OCI-LY1 (cell line): ENCODE results near the gene DPY19L3.

Source experiments
- EZH2 ChIP-seq: fragments of 200-600 bp; sonication (generic), shearing (Covaris generic); IDR thresholded peaks from 2 replicates; pipeline ENCODE4 v1.8.0; 2017; ENCODE audit warnings: borderline replicate concordance, mixed run types, mild to moderate bottlenecking, antibody characterized with exemption, low read length, moderate library complexity, mixed read lengths
- TF ChIP-seq, protein P1 (sequence below): fragments of 200-600 bp; sonication (generic), shearing (Covaris generic); IDR thresholded peaks from 2 replicates; pipeline ENCODE4 v1.5.1; 2017; ENCODE audit warnings: mild to moderate bottlenecking, antibody characterized with exemption, low read length, moderate library complexity, mixed read lengths

DNA sequence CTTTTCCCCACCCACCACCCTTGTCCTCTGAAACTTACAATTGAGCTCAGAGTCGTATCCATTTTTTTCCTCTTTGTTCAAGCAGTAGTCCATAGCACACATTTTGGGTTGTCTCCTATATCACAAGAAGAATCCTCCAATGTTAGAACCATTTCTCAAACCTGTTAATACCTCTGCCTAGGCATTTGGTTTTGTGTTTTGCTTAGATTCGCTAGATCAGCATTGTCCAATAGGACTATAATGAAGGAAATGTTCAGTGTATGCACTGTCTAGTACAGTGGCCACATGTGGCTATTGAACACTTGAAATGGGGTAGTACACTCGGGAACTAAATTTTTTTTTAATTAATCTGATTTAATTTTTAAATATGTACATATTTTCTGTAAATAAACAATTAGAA lies 12.6 kb downstream of the DPY19L3 start:
- no peak for TF ChIP-seq EZH2
- TF ChIP-seq, protein P1, sequence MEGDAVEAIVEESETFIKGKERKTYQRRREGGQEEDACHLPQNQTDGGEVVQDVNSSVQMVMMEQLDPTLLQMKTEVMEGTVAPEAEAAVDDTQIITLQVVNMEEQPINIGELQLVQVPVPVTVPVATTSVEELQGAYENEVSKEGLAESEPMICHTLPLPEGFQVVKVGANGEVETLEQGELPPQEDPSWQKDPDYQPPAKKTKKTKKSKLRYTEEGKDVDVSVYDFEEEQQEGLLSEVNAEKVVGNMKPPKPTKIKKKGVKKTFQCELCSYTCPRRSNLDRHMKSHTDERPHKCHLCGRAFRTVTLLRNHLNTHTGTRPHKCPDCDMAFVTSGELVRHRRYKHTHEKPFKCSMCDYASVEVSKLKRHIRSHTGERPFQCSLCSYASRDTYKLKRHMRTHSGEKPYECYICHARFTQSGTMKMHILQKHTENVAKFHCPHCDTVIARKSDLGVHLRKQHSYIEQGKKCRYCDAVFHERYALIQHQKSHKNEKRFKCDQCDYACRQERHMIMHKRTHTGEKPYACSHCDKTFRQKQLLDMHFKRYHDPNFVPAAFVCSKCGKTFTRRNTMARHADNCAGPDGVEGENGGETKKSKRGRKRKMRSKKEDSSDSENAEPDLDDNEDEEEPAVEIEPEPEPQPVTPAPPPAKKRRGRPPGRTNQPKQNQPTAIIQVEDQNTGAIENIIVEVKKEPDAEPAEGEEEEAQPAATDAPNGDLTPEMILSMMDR = no peak
